Measurements from ENCODE around the gene DYNLT1.
"Not testable (repeated sequence)": the region's sequence is repeated elsewhere in the genome, so short reads cannot be mapped to it uniquely, and the experiment has no call there.

The DYNLT1 gene

GRCh38 chr6:158667360-158667981 is 22.9 kb upstream of the DYNLT1 start:
- no peaks in the 10 kb centered on the region for H3K9me3 ChIP-seq (ENCODE audit: low read depth, low read length)
- no peak for TF ChIP-seq POLR2AphosphoS5 (IDR thresholded peaks at IDR 0.05; ENCODE audit: borderline replicate concordance, low read depth, low read length)
- no peak for TF ChIP-seq EZH2 (IDR thresholded peaks at IDR 0.05)
- no peak for TF ChIP-seq FOXP2 (optimal IDR thresholded peaks at IDR 0.05; ENCODE audit: control extremely low read depth, extremely low read length, insufficient read depth)
- no peak overlapping the region for H3K4me3 ChIP-seq
- H3K9ac ChIP-seq (ENCODE audit: insufficient read length): no peak overlapping the region
- no peak for DNase-seq (ENCODE audit: low read depth, low spot score)
- H3K36me3 ChIP-seq (ENCODE audit: insufficient read depth, low read length): no peaks in the 10 kb centered on the region
- no peak overlapping the region for H3K27ac ChIP-seq

DNA sequence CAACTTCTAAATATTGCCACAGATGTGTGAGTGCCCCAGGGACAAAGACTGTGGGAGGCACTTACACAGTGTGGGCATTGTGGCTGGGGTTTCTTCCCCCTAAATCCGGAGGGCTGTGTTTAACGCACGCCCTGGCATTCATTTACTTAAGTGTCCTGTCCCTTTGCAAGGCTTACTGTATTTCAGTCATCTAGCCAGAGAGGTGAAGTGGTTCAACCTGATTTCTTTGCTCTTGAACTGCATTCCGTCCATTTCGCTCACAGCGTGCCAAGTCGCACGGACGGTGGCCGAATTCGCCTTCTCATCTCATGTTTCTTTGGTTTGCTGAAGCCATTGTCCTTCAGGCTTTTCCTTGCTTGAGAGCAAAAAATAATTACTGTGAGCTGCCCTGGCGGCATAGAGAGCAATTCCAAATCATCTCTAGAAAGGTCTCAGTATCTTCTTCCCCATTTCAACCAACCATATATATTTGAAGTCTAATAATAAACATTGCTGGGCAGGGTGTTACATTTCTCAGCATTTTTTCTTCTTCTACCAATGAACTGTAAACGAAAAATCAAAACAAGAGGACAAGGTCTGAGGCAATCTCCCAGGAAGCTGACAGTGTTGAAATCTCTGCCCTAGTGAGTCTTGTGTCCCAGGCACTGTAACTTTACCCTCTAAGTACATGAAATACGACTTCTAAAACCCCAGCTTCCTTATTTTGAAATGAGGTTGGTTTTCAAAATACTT is 22.3 kb upstream of the DYNLT1 start:
- H3K9me3 ChIP-seq (ENCODE audit: low read depth, low read length): no peaks in the 10 kb centered on the region
- no peak for DNase-seq (ENCODE audit: low read depth, low spot score)
- no peak overlapping the region for H3K9ac ChIP-seq (ENCODE audit: insufficient read length)
- H3K27ac ChIP-seq: no peak overlapping the region
- TF ChIP-seq FOXP2 (optimal IDR thresholded peaks at IDR 0.05; ENCODE audit: control extremely low read depth, extremely low read length, insufficient read depth) (no peak), EZH2 (IDR thresholded peaks at IDR 0.05) (no peak), POLR2AphosphoS5 (IDR thresholded peaks at IDR 0.05; ENCODE audit: borderline replicate concordance, low read depth, low read length) (no peak)
- H3K4me3 ChIP-seq: no peak overlapping the region
- no peaks in the 10 kb centered on the region for H3K36me3 ChIP-seq (ENCODE audit: insufficient read depth, low read length)

DNA sequence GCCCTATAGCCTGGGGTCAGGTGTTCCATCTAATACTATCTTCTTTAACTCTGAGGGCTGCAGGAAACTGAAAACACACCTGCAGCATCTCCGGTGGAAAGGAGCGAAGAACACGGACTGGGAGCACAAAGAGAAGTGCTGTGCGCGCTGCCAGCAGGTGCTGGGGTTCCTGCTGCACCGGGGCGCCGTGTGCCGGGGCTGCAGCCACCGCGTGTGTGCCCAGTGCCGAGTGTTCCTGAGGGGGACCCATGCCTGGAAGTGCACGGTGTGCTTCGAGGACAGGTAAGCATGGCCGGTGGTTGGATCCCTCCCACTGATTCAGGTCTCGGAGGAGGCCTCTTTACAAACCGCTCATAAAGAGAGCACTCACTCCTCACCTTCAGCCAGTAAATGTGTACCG is 20.8 kb upstream of the DYNLT1 start:
- H3K4me3 ChIP-seq: no peak overlapping the region
- TF ChIP-seq FOXP2 (optimal IDR thresholded peaks at IDR 0.05; ENCODE audit: control extremely low read depth, extremely low read length, insufficient read depth) (no peak), POLR2AphosphoS5 (IDR thresholded peaks at IDR 0.05; ENCODE audit: borderline replicate concordance, low read depth, low read length) (no peak), EZH2 (IDR thresholded peaks at IDR 0.05) (no peak)

GRCh38 chr6:158663625-158664165 is 19.2 kb upstream of the DYNLT1 start:
- no peak overlapping the region for H3K27ac ChIP-seq
- no peaks in the 10 kb centered on the region for H3K36me3 ChIP-seq (ENCODE audit: insufficient read depth, low read length)
- TF ChIP-seq FOXP2 (optimal IDR thresholded peaks at IDR 0.05; ENCODE audit: control extremely low read depth, extremely low read length, insufficient read depth): no peak
- no peak for TF ChIP-seq POLR2AphosphoS5 (IDR thresholded peaks at IDR 0.05; ENCODE audit: borderline replicate concordance, low read depth, low read length)
- TF ChIP-seq EZH2 (IDR thresholded peaks at IDR 0.05): no peak
- H3K9me3 ChIP-seq (ENCODE audit: low read depth, low read length): no peaks in the 10 kb centered on the region
- H3K4me3 ChIP-seq: no peak overlapping the region
- DNase-seq (ENCODE audit: low read depth, low spot score): no peak
- no peak overlapping the region for H3K9ac ChIP-seq (ENCODE audit: insufficient read length)

More for the DNA sequence above, 20.8 kb upstream of the DYNLT1 start:
- no peak overlapping the region for H3K27ac ChIP-seq
- no peak for DNase-seq (ENCODE audit: low read depth, low spot score)
- H3K9me3 ChIP-seq (ENCODE audit: low read depth, low read length): no peaks in the 10 kb centered on the region
- no peak overlapping the region for H3K9ac ChIP-seq (ENCODE audit: insufficient read length)
- no peaks in the 10 kb centered on the region for H3K36me3 ChIP-seq (ENCODE audit: insufficient read depth, low read length)

GRCh38 chr6:158662954-158663624 is 18.5 kb upstream of the DYNLT1 start:
- no peak overlapping the region for H3K27ac ChIP-seq

GRCh38 chr6:158662607-158662953 is 18.0 kb upstream of the DYNLT1 start:
- Histone ChIP-seq H3K4me3 (peak overlapping the region; percentile 54), H3K27ac (no peak overlapping the region)
- DNase-seq (ENCODE audit: low read depth, low spot score): no peak

More at GRCh38 chr6:158662954-158663624, 18.5 kb upstream of the DYNLT1 start:
- no peaks in the 10 kb centered on the region for H3K36me3 ChIP-seq (ENCODE audit: insufficient read depth, low read length)
- peak overlapping the region; percentile 54 for H3K4me3 ChIP-seq
- no peak overlapping the region for H3K9ac ChIP-seq (ENCODE audit: insufficient read length)
- no peak for TF ChIP-seq EZH2 (IDR thresholded peaks at IDR 0.05)
- no peak for TF ChIP-seq POLR2AphosphoS5 (IDR thresholded peaks at IDR 0.05; ENCODE audit: borderline replicate concordance, low read depth, low read length)
- no peak for TF ChIP-seq FOXP2 (optimal IDR thresholded peaks at IDR 0.05; ENCODE audit: control extremely low read depth, extremely low read length, insufficient read depth)
- H3K9me3 ChIP-seq (ENCODE audit: low read depth, low read length): no peaks in the 10 kb centered on the region
- no peak for DNase-seq (ENCODE audit: low read depth, low spot score)

GRCh38 chr6:158661156-158661685 is 16.7 kb upstream of the DYNLT1 start:
- Histone ChIP-seq H3K27ac (no peak overlapping the region), H3K36me3 (ENCODE audit: insufficient read depth, low read length) (no peaks in the 10 kb centered on the region), H3K9me3 (ENCODE audit: low read depth, low read length) (no peaks in the 10 kb centered on the region), H3K4me3 (no peak overlapping the region), H3K9ac (ENCODE audit: insufficient read length) (no peak overlapping the region)
- TF ChIP-seq EZH2 (IDR thresholded peaks at IDR 0.05) (no peak), FOXP2 (optimal IDR thresholded peaks at IDR 0.05; ENCODE audit: control extremely low read depth, extremely low read length, insufficient read depth) (no peak), POLR2AphosphoS5 (IDR thresholded peaks at IDR 0.05; ENCODE audit: borderline replicate concordance, low read depth, low read length) (no peak)
- DNase-seq (ENCODE audit: low read depth, low spot score): no peak

More at GRCh38 chr6:158662607-158662953, 18.0 kb upstream of the DYNLT1 start:
- no peak overlapping the region for H3K9ac ChIP-seq (ENCODE audit: insufficient read length)
- TF ChIP-seq EZH2 (IDR thresholded peaks at IDR 0.05): no peak
- no peak for TF ChIP-seq FOXP2 (optimal IDR thresholded peaks at IDR 0.05; ENCODE audit: control extremely low read depth, extremely low read length, insufficient read depth)
- no peak for TF ChIP-seq POLR2AphosphoS5 (IDR thresholded peaks at IDR 0.05; ENCODE audit: borderline replicate concordance, low read depth, low read length)
- no peaks in the 10 kb centered on the region for H3K36me3 ChIP-seq (ENCODE audit: insufficient read depth, low read length)
- H3K9me3 ChIP-seq (ENCODE audit: low read depth, low read length): no peaks in the 10 kb centered on the region

DNA sequence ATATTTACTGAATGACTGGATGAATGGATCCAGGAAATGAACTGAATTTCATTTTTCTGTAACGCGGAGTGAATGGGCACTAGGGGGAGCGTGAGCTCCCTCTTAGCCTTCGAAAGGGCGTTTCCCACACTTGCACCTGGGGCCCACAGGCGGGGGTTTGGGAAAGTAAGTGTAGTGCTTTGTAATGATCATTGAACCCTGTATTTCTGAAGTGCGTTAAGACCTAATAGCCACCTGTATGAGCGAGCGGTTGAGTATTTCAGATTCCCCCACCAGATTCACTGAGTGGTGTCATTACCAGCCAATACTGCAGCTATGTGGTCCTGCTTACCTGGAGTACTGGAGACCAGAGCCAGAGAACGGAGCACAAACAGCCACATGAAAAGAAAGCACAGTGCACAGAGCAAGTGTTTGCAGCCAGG is 15.8 kb upstream of the DYNLT1 start:
- Histone ChIP-seq H3K27ac (no peak overlapping the region), H3K36me3 (ENCODE audit: insufficient read depth, low read length) (no peaks in the 10 kb centered on the region), H3K9ac (ENCODE audit: insufficient read length) (no peak overlapping the region), H3K4me3 (no peak overlapping the region), H3K9me3 (ENCODE audit: low read depth, low read length) (no peaks in the 10 kb centered on the region)
- TF ChIP-seq FOXP2 (optimal IDR thresholded peaks at IDR 0.05; ENCODE audit: control extremely low read depth, extremely low read length, insufficient read depth) (no peak), EZH2 (IDR thresholded peaks at IDR 0.05) (no peak), POLR2AphosphoS5 (IDR thresholded peaks at IDR 0.05; ENCODE audit: borderline replicate concordance, low read depth, low read length) (no peak)
- no peak for DNase-seq (ENCODE audit: low read depth, low spot score)

DNA sequence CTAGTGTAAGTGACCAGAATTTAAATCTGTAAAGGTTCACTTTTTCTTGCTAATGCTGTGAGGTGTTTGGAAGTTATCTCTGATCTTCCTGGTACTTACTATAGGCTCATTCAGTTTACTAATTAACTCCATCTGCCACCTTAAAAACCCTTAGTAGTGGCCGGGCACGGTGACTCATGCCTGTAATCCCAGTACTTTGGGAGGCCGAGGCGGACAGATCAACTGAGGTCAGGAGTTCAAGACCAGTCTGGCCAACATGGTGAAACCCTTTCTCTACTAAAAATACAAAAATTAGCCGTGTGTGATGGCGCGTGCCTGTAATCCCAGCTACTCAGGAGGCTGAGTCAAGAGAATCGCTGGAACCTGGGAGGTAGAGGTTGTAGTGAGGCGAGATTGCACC is 12.4 kb upstream of the DYNLT1 start:
- H3K4me3 ChIP-seq; H3K27ac ChIP-seq; DNase-seq (ENCODE audit: low read depth, low spot score); H3K9me3 ChIP-seq (ENCODE audit: low read depth, low read length); H3K36me3 ChIP-seq (ENCODE audit: insufficient read depth, low read length); H3K9ac ChIP-seq (ENCODE audit: insufficient read length): not testable (repeated sequence)
